ENCODE measurements around the gene EML6.

DNA sequence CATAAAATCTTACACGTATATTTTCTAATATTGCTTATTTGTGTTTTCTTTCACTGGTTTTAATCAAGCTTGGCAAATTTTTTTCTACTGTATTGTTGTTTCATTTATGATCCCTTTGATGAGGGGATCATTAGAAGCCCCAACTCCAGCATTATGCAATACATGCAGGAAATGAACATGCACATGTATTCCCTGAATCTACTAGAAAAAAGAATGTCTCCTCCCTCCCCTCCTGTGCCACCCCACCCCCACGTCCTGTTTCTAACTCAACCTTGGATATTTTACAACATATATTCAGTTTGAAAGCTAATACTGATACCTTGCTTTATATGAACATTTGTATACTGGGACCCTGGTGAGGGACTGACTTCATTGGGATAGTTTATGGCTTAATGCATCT, 53.0 kb downstream of the EML6 start:
- no peak for TF ChIP-seq CTCF (IDR thresholded peaks at IDR 0.05)
- no peak for TF ChIP-seq FOXJ3 (CRISPR knock-in tag; IDR thresholded peaks at IDR 0.05)
- TF ChIP-seq YY1 (IDR thresholded peaks at IDR 0.05; ENCODE audit: low read depth), result no peak

Data from SK-N-SH (cell line).